ENCODE measurements around the gene NTS.

Gene NTS

GRCh38 chr12:85856966-85857365, 17.1 kb upstream of the NTS start:
- no peak for TF ChIP-seq CTCF (IDR thresholded peaks at IDR 0.05; ENCODE audit: low read depth, low read length, missing control alignments)
- DNase-seq (ENCODE audit: extremely low read depth, low read depth), result no peak
- H3K4me3 ChIP-seq (replicated peaks; ENCODE audit: low read depth, low read length), result no peak overlapping the region

GRCh38 chr12:85865890-85866289, 8.2 kb upstream of the NTS start:
- no peak for TF ChIP-seq CTCF (IDR thresholded peaks at IDR 0.05; ENCODE audit: low read depth, low read length, missing control alignments)
- no peak for DNase-seq (ENCODE audit: extremely low read depth, low read depth)

GRCh38 chr12:85866986-85867776, 6.9 kb upstream of the NTS start:
- no peak overlapping the region for H3K4me3 ChIP-seq (replicated peaks; ENCODE audit: low read depth, low read length)

More at GRCh38 chr12:85865890-85866289, 8.2 kb upstream of the NTS start:
- no peak overlapping the region for H3K4me3 ChIP-seq (replicated peaks; ENCODE audit: low read depth, low read length)

GRCh38 chr12:85872497-85873091, 1.5 kb upstream of the NTS start:
- peak; percentile 33 for DNase-seq (ENCODE audit: extremely low read depth, low read depth)
- TF ChIP-seq CTCF (IDR thresholded peaks at IDR 0.05; ENCODE audit: low read depth, low read length, missing control alignments), result peak; percentile 62
- no peak overlapping the region for H3K4me3 ChIP-seq (replicated peaks; ENCODE audit: low read depth, low read length)

More at GRCh38 chr12:85866986-85867776, 6.9 kb upstream of the NTS start:
- TF ChIP-seq CTCF (IDR thresholded peaks at IDR 0.05; ENCODE audit: low read depth, low read length, missing control alignments), result peak; percentile 62
- DNase-seq (ENCODE audit: extremely low read depth, low read depth), result peak; percentile 11

- DNase-seq (ENCODE audit: extremely low read depth, low read depth), result no peak
- no peak overlapping the region for H3K4me3 ChIP-seq (replicated peaks; ENCODE audit: low read depth, low read length)
- no peak for TF ChIP-seq CTCF (IDR thresholded peaks at IDR 0.05; ENCODE audit: low read depth, low read length, missing control alignments)
Measured at GRCh38 chr12:85877459-85877858, 3.4 kb downstream of the NTS start.

GRCh38 chr12:85883763-85884162, 9.7 kb downstream of the NTS start:
- no peak overlapping the region for H3K4me3 ChIP-seq (replicated peaks; ENCODE audit: low read depth, low read length)
- TF ChIP-seq CTCF (IDR thresholded peaks at IDR 0.05; ENCODE audit: low read depth, low read length, missing control alignments), result no peak
- no peak for DNase-seq (ENCODE audit: extremely low read depth, low read depth)

Data from HFF-Myc (cell line).